GM19372 (cell line): ENCODE data around the gene FMR1.

ENCODE experiments used
- ATAC-seq: cut with Tn5 transposase; IDR thresholded peaks from one replicate; pipeline ENCODE4 v1.9.1; 2021; ENCODE audit warnings: mild to moderate bottlenecking, low read depth, moderate library complexity; ENCODE audit not compliant: unreplicated experiment

FMR1 gene

GRCh38 chrX:147914591-147914990 is 2.9 kb downstream of the FMR1 start:
- no peak for ATAC-seq

GRCh38 chrX:147916375-147916968 is 4.8 kb downstream of the FMR1 start:
- no peak for ATAC-seq

GRCh38 chrX:147917700-147918695 is 6.3 kb downstream of the FMR1 start:
- peak; percentile 90 for ATAC-seq

- ATAC-seq, result no peak
These were observed 8.5 kb downstream of the FMR1 start for GRCh38 chrX:147920161-147920666.

GRCh38 chrX:147923605-147924004 is 11.9 kb downstream of the FMR1 start:
- no peak for ATAC-seq

GRCh38 chrX:147927256-147927655 is 15.5 kb downstream of the FMR1 start:
- no peak for ATAC-seq

GRCh38 chrX:147933815-147934214 is 22.1 kb downstream of the FMR1 start:
- no peak for ATAC-seq

GRCh38 chrX:147935156-147935758 is 23.5 kb downstream of the FMR1 start:
- no peak for ATAC-seq

- no peak for ATAC-seq
These were observed 33.6 kb downstream of the FMR1 start for GRCh38 chrX:147945286-147945685.

- ATAC-seq, result no peak
These were observed 36.8 kb downstream of the FMR1 start for GRCh38 chrX:147948531-147948930.

- ATAC-seq, result no peak
These were observed 38.6 kb downstream of the FMR1 start for GRCh38 chrX:147950352-147950751.

- no peak for ATAC-seq
These were observed 42.3 kb downstream of the FMR1 start for GRCh38 chrX:147953976-147954375.

- ATAC-seq, result no peak
These were observed 45.6 kb downstream of the FMR1 start for GRCh38 chrX:147957291-147957690.

- no peak for ATAC-seq
These were observed 46.6 kb downstream of the FMR1 start for GRCh38 chrX:147958291-147958690.

GRCh38 chrX:147960722-147961121 is 49.0 kb downstream of the FMR1 start:
- no peak for ATAC-seq

- no peak for ATAC-seq
These were observed 50.8 kb downstream of the FMR1 start for GRCh38 chrX:147962476-147962875.

- ATAC-seq, result no peak
These were observed 67.2 kb downstream of the FMR1 start for GRCh38 chrX:147978931-147979330.

GRCh38 chrX:147981038-147981752 is 69.5 kb downstream of the FMR1 start, which contains the start of gene FMR1NB:
Gene FMR1NB, plus strand, starts transcription at chrX:147981337. Its CDS starts 66 bp downstream, at chrX:147981403.
- ATAC-seq, result no peak
